GM10847 (cell line): ENCODE results near the gene INPP4B.

Source experiments
- POLR2A ChIP-seq: IDR thresholded peaks from 2 replicates; pipeline ENCODE4 v1.6.1; 2011; ENCODE audit not compliant: insufficient read length; ENCODE audit errors: extremely low read depth

Gene INPP4B

DNA sequence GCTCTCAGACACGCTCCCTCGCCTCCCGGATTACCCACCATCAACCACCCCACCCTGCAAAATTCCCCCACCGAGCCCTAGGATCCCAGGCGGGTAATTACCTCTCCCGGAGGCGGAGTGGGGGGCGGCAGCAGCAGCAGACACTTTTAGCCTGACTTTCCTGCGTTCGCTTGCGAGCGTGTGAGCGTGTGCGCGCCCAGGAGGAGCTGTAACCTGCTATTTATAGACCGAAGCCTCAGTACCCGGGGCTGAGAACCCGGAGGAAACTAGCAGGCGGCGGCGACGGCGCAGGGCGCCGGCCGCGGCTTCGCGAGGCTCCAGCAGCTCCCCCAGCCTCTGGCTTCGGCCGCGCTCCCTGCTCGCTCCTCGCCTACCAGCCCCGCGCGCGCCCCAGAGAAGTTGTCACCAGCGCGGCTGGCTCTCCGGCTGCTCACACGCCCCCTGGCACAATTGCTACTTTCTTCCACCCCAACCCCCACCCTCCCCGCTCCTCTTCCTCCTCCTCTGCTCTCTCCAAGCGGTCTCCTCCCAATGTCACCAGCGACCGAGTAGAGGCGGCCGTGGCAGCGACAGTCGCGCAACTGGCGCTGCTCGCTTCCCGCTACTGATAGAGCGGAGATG lies at the start of gene INPP4B:
Gene INPP4B, minus strand, starts transcription at position 194 of the 621 bp plus-strand sequence.
- no peak for TF ChIP-seq POLR2A

GRCh38 chr4:142893012-142893411 lies 46.9 kb upstream of the INPP4B start:
- TF ChIP-seq POLR2A: no peak

GRCh38 chr4:142886566-142886965 lies 40.5 kb upstream of the INPP4B start:
- no peak for TF ChIP-seq POLR2A

DNA sequence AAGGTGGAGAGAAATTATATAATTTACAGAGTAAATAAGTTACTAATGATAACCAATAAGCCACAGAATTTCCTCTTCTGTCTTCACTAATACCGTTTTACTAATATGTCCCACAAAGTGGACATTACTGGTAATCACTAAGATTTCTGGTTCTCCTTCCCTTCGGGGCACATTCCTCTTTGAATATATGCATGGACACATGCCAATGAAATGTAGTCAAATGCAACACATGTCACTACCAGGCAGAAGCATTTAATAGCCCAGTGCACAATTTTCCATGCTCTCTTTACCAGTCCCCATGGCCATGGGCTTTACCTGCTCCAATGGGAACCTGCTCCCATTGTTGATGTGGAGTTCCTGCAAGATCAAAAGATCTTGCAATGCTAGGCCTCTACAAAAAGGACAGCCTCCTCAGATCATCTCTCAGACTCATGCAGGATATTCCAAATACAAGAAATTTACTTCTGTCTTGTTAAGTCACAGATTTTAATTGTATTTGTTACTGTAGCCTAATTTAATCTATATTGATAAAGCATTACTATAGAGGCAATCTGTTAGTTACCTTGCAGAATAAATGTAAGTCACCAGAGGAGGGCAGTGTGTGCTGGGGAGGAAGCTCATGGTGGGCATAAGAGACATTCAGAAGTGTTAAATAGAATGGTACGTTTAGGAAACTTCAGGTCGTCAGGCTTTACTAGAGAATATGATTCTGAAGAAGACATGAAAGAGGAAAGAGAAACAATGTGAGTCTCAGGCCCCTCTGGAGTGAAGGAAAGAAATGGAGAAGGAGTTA lies 37.1 kb upstream of the INPP4B start:
- no peak for TF ChIP-seq POLR2A

- no peak for TF ChIP-seq POLR2A
Observed at GRCh38 chr4:142882159-142882558, 36.1 kb upstream of the INPP4B start.

GRCh38 chr4:142881331-142881730 lies 35.2 kb upstream of the INPP4B start:
- TF ChIP-seq POLR2A: no peak

- TF ChIP-seq POLR2A: no peak
Observed at GRCh38 chr4:142875117-142875516, 29.0 kb upstream of the INPP4B start.

GRCh38 chr4:142874684-142875083 lies 28.6 kb upstream of the INPP4B start:
- no peak for TF ChIP-seq POLR2A

GRCh38 chr4:142866685-142867084 lies 20.6 kb upstream of the INPP4B start:
- TF ChIP-seq POLR2A: no peak

DNA sequence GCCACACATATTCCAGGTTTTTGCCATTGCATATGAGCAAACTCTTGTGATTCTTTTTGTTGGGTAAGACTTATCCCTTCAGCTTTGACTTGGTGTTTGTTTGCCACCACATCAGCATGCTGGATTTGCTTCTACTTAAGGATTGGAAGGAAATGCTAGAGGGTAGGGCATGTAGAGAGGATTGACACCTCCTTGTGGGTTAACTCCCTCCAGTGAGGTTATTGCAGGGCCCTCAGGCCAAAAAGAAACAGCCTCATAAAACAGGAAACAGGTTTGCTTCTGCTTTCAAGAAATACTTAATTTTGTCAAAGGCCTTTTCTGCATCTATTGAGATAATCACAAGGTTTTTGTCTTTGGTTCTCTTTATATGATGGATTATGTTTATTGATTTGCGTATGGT lies 15.2 kb upstream of the INPP4B start:
- no peak for TF ChIP-seq POLR2A

DNA sequence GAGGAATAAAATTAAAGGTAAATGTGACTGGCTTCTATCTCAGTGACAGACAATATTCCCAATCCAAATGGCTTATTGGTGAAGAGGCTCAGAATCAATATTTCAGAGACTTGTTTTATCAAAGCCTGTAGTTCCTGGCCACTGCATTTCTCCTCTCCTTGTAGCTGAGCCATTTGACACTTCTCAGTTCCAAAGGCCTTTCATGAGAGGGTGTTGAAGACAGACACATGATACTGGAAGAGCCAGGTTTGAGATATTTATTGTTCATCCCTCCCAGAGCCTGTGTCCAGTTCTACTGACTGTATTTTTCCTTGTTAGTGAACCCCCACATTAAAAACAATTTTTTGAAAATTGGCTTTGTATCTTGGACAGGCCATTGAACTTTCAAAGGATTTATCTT lies 12.9 kb upstream of the INPP4B start:
- no peak for TF ChIP-seq POLR2A

- no peak for TF ChIP-seq POLR2A
Observed at GRCh38 chr4:142858446-142858845, 12.3 kb upstream of the INPP4B start.

DNA sequence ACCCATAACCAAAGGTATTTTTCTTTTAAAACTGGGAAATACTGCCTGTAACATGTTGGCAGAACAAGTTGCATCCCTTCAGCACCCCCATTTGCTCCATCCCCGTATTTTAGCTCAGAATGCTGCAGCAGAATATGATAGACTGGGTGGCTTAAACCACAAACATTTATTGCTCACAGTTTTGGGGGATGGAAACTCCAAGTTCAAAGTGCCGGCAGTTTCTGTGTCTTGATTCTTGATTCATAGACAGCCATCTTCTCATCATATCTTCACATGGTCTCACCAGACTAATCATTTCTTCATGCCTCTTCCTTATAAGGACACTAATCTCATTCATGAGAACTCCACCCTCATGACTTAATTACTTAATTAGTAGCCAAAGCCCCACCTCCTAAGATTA lies 10.5 kb upstream of the INPP4B start:
- no peak for TF ChIP-seq POLR2A

DNA sequence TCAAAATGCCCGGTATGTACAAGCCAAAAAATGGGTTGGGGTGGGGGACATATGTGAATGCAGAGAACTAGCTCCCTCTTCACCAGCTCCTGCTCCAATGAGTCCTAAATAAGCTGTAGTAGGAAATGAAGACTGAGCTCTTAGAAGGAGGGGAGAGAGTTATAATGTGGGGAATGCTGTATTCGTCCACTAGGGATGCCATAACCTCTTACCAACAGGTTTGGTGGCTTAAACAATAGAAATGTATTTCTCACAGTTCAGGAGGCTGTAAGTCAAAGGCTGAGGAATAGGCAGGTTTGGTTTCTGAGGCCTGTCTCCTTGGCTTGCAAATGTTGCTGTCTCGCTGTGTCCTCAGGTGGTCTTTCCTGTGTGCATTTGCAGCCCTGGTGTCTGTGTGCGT lies 4.4 kb upstream of the INPP4B start:
- TF ChIP-seq POLR2A: no peak

DNA sequence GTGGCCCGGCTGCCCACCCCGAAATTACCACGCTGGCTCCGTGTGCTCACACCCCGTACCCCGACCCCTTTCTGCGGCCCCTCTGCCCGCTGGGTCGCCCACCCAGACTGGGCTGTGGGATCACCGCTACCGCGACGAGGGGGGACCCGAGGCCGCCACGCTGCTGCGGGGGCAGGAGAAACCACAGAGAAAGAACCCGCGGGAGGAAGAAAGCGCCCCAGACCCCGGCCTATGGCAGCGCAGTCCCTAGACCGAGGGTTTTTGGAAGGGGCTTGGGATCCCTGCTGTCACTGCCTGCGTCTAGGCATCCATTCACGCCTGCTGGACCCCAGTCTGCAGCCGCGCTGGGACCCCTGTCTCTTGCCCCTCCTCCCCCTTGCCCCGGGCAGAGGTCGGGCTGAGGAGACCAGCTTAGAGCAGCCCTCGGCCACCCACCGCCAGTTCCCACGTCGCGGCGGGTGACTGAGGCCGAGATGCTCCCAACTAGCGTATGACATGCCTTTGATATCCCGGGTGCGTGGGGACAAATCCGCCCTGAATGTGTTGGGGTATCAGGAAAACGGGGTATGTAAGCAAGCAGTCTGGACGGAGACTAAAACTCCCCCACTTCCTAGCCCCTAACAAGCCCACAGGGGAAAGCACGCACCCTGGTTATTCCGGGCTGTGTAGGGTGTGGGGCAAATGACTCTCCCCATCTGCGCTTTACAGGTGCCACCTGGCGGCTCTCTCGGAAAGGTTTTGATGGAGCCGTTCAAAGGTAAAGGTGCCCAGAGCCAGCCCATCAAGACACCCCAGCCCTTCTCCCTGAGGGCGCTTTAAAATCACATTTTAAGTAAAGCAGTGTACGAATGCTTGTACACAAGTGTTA lies 862 bp upstream of the INPP4B start:
- TF ChIP-seq POLR2A: no peak
